ENCODE measurements around the gene NSMCE1.
A peak's percentile ranks its signal among the peaks of the same experiment; 100 is the strongest.

The NSMCE1 gene

DNA sequence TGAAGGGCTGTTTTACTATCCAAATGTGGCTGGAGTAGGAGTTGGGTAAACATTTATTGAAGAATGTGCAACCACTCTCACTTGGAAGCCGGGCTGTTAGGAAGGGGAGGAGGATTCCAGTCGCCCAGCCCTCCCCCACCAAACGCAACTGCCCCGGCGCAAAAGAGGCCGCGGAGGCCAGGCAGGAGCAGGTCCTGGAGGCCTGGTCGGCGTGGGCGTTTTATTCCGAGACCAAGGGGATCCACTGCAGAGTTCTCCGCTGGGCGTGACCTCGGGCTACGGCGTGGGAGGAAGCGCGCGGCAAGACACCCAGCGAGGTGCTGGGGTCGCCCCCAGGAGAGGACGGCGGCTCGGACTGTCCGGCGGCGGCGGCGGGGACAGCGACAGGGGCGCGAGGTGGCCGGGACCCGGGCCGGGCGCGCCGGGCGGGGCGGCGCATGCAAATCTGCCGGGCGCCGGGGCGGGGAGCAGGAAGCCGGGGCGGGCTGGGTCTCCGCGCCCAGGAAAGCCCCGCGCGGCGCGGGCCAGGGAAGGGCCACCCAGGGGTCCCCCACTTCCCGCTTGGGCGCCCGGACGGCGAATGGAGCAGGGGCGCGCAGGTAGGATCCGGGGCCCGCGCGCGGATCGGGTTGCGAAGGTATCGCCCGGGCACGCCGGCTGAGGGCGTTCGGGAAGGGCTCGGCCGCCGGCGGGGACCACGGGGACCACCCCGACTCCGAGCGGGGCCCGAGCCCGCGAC, 45.0 kb upstream of the NSMCE1 start, which contains the start of gene IL4R:
Gene IL4R, plus strand, starts transcription at position 553 of the 739 bp plus-strand sequence. CDS start 26,230 bp downstream, outside the sequence.
- TF ChIP-seq CREB5 (CRISPR knock-in tag; IDR thresholded peaks at IDR 0.05; ENCODE audit: low read depth) (no peak), ZFP3 (CRISPR knock-in tag; IDR thresholded peaks at IDR 0.05) (peak; percentile 97)
- peak; percentile 53 for ATAC-seq

DNA sequence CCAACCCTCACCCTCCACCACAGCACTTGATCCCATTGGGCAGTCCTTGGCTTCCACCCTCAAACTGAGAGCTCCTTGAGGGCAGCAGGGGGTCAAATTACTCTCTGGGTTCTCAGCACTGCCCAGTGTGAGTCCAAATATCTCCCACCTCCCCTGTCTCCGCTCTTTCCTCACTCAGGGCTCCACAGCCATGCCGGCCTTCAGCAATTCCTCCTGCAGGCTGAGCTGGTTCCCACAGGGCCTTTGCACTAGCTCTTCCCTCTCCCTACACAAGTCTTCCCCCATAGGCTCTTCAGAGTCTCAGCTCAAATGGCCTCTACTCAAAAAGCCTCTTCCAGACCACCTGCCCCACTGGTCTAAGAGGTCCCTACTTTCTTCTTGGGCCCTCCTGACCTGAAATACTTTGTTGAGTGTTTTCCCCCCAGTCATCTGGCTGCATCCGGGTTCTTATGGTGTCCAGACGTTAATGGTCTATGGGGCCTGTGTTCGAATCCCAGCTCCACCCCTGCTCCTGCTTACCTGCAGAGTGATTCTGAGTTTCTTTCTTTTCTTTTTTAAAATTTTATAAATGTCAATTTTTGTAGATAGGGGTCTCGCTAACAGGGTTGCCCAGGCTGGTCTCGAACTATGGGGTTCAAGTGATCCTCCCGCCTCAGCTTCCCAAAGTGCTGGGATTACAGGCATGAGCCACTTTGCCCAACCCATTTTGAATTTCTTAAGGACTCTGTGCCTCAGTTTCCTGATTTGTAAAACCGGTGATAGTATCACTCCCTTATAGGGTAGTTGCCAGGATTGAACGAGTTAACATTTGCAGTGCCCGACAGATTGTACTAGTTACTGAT, 44.2 kb upstream of the NSMCE1 start:
- no peak for ATAC-seq
- no peak for TF ChIP-seq ARNTL (CRISPR knock-in tag; IDR thresholded peaks at IDR 0.05; ENCODE audit: borderline replicate concordance, low read depth)

- ATAC-seq: no peak
- TF ChIP-seq, protein P1, sequence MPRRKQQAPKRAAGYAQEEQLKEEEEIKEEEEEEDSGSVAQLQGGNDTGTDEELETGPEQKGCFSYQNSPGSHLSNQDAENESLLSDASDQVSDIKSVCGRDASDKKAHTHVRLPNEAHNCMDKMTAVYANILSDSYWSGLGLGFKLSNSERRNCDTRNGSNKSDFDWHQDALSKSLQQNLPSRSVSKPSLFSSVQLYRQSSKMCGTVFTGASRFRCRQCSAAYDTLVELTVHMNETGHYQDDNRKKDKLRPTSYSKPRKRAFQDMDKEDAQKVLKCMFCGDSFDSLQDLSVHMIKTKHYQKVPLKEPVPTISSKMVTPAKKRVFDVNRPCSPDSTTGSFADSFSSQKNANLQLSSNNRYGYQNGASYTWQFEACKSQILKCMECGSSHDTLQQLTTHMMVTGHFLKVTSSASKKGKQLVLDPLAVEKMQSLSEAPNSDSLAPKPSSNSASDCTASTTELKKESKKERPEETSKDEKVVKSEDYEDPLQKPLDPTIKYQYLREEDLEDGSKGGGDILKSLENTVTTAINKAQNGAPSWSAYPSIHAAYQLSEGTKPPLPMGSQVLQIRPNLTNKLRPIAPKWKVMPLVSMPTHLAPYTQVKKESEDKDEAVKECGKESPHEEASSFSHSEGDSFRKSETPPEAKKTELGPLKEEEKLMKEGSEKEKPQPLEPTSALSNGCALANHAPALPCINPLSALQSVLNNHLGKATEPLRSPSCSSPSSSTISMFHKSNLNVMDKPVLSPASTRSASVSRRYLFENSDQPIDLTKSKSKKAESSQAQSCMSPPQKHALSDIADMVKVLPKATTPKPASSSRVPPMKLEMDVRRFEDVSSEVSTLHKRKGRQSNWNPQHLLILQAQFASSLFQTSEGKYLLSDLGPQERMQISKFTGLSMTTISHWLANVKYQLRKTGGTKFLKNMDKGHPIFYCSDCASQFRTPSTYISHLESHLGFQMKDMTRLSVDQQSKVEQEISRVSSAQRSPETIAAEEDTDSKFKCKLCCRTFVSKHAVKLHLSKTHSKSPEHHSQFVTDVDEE (CRISPR knock-in tag; IDR thresholded peaks at IDR 0.05): no peak
- no peak for TF ChIP-seq BACH2 (CRISPR knock-in tag; IDR thresholded peaks at IDR 0.05; ENCODE audit: borderline replicate concordance)
- TF ChIP-seq ZNF8 (CRISPR knock-in tag; IDR thresholded peaks at IDR 0.05): no peak
Measured at GRCh38 chr16:27311897-27312303, 43.3 kb upstream of the NSMCE1 start.

- ATAC-seq: no peak
- TF ChIP-seq ZFP30 (CRISPR knock-in tag; IDR thresholded peaks at IDR 0.05): no peak
- no peak for TF ChIP-seq ESRRG (CRISPR knock-in tag; IDR thresholded peaks at IDR 0.05)
- no peak for TF ChIP-seq ZNF70 (CRISPR knock-in tag; IDR thresholded peaks at IDR 0.05)
- TF ChIP-seq PATZ1 (CRISPR knock-in tag; IDR thresholded peaks at IDR 0.05; ENCODE audit: borderline replicate concordance): no peak
- TF ChIP-seq CREB5 (CRISPR knock-in tag; IDR thresholded peaks at IDR 0.05; ENCODE audit: low read depth): no peak
- TF ChIP-seq CSDC2 (CRISPR knock-in tag; IDR thresholded peaks at IDR 0.05): no peak
- TF ChIP-seq GLIS3 (CRISPR knock-in tag; IDR thresholded peaks at IDR 0.05): no peak
- TF ChIP-seq, protein P1 (CRISPR knock-in tag; IDR thresholded peaks at IDR 0.05): no peak
- no peak for TF ChIP-seq ZNF8 (CRISPR knock-in tag; IDR thresholded peaks at IDR 0.05)
- no peak for TF ChIP-seq SNAI2 (CRISPR knock-in tag; IDR thresholded peaks at IDR 0.05)
- TF ChIP-seq ISL1 (CRISPR knock-in tag; IDR thresholded peaks at IDR 0.05): no peak
- TF ChIP-seq, protein P2, sequence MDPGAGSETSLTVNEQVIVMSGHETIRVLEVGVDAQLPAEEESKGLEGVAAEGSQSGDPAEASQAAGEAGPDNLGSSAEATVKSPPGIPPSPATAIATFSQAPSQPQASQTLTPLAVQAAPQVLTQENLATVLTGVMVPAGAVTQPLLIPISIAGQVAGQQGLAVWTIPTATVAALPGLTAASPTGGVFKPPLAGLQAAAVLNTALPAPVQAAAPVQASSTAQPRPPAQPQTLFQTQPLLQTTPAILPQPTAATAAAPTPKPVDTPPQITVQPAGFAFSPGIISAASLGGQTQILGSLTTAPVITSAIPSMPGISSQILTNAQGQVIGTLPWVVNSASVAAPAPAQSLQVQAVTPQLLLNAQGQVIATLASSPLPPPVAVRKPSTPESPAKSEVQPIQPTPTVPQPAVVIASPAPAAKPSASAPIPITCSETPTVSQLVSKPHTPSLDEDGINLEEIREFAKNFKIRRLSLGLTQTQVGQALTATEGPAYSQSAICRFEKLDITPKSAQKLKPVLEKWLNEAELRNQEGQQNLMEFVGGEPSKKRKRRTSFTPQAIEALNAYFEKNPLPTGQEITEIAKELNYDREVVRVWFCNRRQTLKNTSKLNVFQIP (CRISPR knock-in tag; IDR thresholded peaks at IDR 0.05; ENCODE audit: borderline replicate concordance, low read depth): no peak
- no peak for TF ChIP-seq ZNF565 (CRISPR knock-in tag; conservative IDR thresholded peaks at IDR 0.05; ENCODE audit: low read depth)
Measured at GRCh38 chr16:27311448-27311830, 42.9 kb upstream of the NSMCE1 start.

All from SK-N-SH treated with all-trans-retinoic acid at 6 μM for 48 hours (cell line).